ENCODE measurements around the gene NTSR2. TPM values are rescaled to one million over a fixed set of nuclear protein-coding genes. Genes with fewer than 3 reads are reported as not detected.

The NTSR2 gene
- total and polyA plus RNA-seq, 12 donors, result 0.10 to 0.15 TPM; not detected in 10

GRCh38 chr2:11631462-11631861 is 38.5 kb downstream of the NTSR2 start:
- TF ChIP-seq CTCF (IDR thresholded peaks at IDR 0.05), result no peak
- H3K4me3 ChIP-seq, result no peak overlapping the region
- whole genome bisulfite sequencing, 2 donors, result 90 to 94% methylated on average over 7 of the region's 7 CpGs
- ATAC-seq, result no peak
- peaks cover 0 to 46% (median 3%) of the 10 kb centered on the region in 9 donors for H3K36me3 ChIP-seq
- intact Hi-C loops (cut with DNase I), result no loop called here
- H3K27ac ChIP-seq, result no peak overlapping the region
- H3K9me3 ChIP-seq, result peaks cover 0 to 12% (median 0%) of the 10 kb centered on the region in 11 donors
- H3K4me1 ChIP-seq, result no peaks in the 10 kb centered on the region
- H3K27me3 ChIP-seq, result no peaks in the 10 kb centered on the region
- no peak for DNase-seq

DNA sequence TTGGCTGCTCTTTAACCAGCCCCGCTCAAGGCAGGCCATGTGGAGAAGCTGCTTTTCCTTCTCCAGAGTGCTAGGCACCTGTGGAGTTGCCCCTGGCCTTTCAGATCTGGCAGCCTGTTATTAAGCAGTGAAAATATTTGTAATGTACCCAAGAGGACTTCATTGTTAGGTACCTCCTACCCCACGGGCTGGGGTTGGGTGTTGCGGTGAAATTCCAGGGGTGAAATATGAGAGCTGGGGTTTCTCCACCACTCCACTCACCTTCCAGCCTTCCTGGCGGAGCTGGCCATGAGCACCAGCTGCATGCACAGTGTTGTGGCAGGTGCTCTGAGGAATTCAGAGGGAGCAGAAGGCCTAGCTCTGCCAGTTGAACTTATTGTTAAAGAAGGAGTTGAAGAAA is 39.1 kb downstream of the NTSR2 start:
- intact Hi-C loops (cut with DNase I), result no loop called here

DNA sequence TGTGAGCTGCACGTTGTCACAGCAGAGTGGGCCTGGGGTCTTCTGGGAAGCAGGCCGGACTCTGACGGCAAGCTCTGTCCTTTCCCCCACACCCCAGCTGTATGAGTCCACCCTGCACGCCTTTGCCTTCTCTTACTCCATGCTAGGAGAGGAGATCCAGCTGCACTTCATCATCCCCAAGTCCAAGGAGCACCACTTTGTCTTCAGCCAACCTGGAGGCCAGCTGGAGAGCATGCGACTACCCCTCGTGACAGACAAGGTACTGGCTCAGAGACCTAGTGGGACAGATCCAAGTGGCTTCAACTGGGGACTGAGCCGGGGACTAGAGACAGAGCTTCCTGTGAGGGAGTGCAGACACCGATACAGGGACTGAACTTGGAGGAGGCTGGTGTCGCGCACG is 40.1 kb downstream of the NTSR2 start:
- DNase-seq (no peak), ATAC-seq (peak in 3 of 8 donors; percentile 11 to 29 (median 12))
- Histone ChIP-seq H3K4me3 (no peak overlapping the region), H3K36me3 (peaks cover 0 to 49% (median 7%) of the 10 kb centered on the region in 9 donors), H3K4me1 (no peaks in the 10 kb centered on the region), H3K9me3 (peaks cover 0 to 13% (median 0%) of the 10 kb centered on the region in 11 donors), H3K27me3 (no peaks in the 10 kb centered on the region), H3K27ac (no peak overlapping the region)
- TF ChIP-seq CTCF (IDR thresholded peaks at IDR 0.05), result no peak
- 65 to 69% methylated on average over 11 of the region's 11 CpGs for WGBS, 2 donors
- intact Hi-C loops (cut with DNase I), result no loop called here

More for the DNA sequence above, 39.1 kb downstream of the NTSR2 start:
- Histone ChIP-seq H3K36me3 (peaks cover 0 to 47% (median 7%) of the 10 kb centered on the region in 9 donors), H3K4me3 (no peak overlapping the region), H3K27me3 (no peaks in the 10 kb centered on the region), H3K4me1 (no peaks in the 10 kb centered on the region), H3K9me3 (peaks cover 0 to 13% (median 0%) of the 10 kb centered on the region in 11 donors), H3K27ac (no peak overlapping the region)
- WGBS, 2 donors, result 89 to 91% methylated on average over 4 of the region's 4 CpGs
- DNase-seq, result no peak
- no peak for TF ChIP-seq CTCF (IDR thresholded peaks at IDR 0.05)
- no peak for ATAC-seq

DNA sequence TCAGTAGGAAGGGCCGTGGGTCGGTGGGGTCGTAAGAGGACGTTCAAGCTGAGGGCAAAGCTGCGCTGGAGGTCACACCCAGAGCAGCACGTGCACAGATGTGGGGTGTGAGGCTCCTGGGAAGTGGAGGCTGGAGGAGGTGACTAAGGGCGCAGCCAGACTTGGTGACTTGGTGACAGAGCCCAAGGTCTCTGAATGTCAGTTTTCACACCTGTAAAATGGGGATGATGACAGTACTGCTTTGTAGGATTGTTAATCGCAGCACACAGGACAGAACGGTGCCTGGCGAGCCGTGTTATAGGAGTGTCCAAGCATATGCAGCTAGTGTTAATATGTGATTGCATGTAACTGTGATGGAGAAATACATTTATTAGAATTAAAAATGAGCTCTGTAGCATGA is 40.8 kb downstream of the NTSR2 start:
- no peak for DNase-seq
- peaks cover 0 to 13% (median 0%) of the 10 kb centered on the region in 11 donors for H3K9me3 ChIP-seq

More for the DNA sequence above, 40.8 kb downstream of the NTSR2 start:
- peaks cover 0 to 46% (median 7%) of the 10 kb centered on the region in 9 donors for H3K36me3 ChIP-seq
- intact Hi-C loops (cut with DNase I), result no loop called here
- H3K4me1 ChIP-seq, result no peaks in the 10 kb centered on the region
- H3K4me3 ChIP-seq, result no peak overlapping the region
- H3K27ac ChIP-seq, result no peak overlapping the region
- 87 to 92% methylated on average over 11 of the region's 11 CpGs for WGBS, 2 donors
- H3K27me3 ChIP-seq, result no peaks in the 10 kb centered on the region
- TF ChIP-seq CTCF (IDR thresholded peaks at IDR 0.05), result no peak
- ATAC-seq, result peak in 1 of 8 donors; percentile 9
